ENCODE measurements around the gene GPT2. TPM values are rescaled to one million over a fixed set of nuclear protein-coding genes. Genes with fewer than 3 reads are reported as not detected.

GPT2 gene, protein sequence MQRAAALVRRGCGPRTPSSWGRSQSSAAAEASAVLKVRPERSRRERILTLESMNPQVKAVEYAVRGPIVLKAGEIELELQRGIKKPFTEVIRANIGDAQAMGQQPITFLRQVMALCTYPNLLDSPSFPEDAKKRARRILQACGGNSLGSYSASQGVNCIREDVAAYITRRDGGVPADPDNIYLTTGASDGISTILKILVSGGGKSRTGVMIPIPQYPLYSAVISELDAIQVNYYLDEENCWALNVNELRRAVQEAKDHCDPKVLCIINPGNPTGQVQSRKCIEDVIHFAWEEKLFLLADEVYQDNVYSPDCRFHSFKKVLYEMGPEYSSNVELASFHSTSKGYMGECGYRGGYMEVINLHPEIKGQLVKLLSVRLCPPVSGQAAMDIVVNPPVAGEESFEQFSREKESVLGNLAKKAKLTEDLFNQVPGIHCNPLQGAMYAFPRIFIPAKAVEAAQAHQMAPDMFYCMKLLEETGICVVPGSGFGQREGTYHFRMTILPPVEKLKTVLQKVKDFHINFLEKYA
- total RNA-seq, result 100 to 1,000 TPM in 1 of 4 donors, 10 to 100 TPM in 3; 13.5 to 112 (median 55.7) TPM

DNA sequence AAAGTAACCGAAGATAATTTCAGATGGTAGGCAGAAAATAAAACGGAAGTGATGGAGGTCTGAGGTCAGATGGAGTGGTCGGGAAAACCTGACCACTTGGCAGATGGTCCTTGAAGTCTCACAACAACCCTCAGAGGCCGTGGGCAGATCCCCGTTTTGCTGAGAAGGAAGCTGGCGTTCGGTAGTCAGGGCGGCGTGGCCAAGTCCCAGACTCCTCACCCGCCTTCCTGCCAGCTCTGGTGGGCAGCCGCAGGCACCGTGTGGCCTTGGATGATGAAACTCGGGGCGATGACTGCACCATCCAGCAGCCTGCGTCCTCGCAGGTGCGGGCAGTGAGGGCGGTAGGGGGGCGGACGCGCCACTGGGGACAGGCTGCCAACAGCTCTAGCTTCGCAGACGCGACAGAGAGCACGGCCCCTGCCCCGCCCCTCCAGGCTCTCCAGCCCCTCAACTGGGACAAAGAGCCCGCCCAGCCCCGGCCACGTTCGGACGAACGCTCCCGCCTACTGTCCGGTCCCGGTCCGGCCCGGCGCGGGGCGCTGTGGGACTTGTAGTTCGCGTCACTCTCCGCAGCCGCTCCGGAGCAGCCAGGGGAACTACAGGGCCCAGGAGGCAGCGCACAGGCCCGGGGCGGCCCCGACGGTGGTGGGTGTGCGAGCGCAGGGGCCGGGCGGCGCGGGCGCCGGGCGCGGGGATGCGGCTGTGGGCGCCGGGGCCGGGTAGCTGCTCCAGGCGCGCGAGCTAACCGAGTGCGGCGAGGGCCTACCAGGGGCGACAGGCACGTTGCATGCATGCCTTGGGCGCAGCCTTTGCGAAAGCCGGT lies at the start of gene GPT2:
Gene GPT2 (plus strand): TSS at position 673 of the 823 bp plus-strand sequence. CDS start 354 bp downstream, outside the sequence.
- DNase-seq (peak; percentile 93 to 95), ATAC-seq (peak; percentile 79 to 83)
- H3K4me3 ChIP-seq, result peak within 1 kb of the TSS; percentile 72 to 86 (median 80)
- intact Hi-C loops (cut with DNase I; ENCODE audit: low total_unique reads), result loop anchor here (1.0 kb wide), 1 partner anchor 53 kb away; the partner anchor contains the start of gene C16orf87
- no peaks in the 10 kb centered on the region for H3K9me3 ChIP-seq
- peak within 1 kb of the TSS; percentile 82 to 92 (median 86) for H3K27ac ChIP-seq
- peaks cover 16 to 35% of the 10 kb centered on the region in 2 donors for H3K4me1 ChIP-seq
- TF ChIP-seq, protein P1, sequence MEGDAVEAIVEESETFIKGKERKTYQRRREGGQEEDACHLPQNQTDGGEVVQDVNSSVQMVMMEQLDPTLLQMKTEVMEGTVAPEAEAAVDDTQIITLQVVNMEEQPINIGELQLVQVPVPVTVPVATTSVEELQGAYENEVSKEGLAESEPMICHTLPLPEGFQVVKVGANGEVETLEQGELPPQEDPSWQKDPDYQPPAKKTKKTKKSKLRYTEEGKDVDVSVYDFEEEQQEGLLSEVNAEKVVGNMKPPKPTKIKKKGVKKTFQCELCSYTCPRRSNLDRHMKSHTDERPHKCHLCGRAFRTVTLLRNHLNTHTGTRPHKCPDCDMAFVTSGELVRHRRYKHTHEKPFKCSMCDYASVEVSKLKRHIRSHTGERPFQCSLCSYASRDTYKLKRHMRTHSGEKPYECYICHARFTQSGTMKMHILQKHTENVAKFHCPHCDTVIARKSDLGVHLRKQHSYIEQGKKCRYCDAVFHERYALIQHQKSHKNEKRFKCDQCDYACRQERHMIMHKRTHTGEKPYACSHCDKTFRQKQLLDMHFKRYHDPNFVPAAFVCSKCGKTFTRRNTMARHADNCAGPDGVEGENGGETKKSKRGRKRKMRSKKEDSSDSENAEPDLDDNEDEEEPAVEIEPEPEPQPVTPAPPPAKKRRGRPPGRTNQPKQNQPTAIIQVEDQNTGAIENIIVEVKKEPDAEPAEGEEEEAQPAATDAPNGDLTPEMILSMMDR (IDR thresholded peaks at IDR 0.05 in 4 of 5, conservative IDR thresholded peaks at IDR 0.05 in 1 of 5), result peak in 2 of 5 experiments; percentile 24 to 29
- peak; percentile 81 to 83 for TF ChIP-seq POLR2A (IDR thresholded peaks at IDR 0.05)
- in situ Hi-C loops (cut with MboI; ENCODE audit: low sequenced_read_pairs in 4 of 4), result no loop called here
- no peaks in the 10 kb centered on the region for H3K36me3 ChIP-seq
- no peaks in the 10 kb centered on the region for H3K27me3 ChIP-seq

- intact Hi-C loops (cut with DNase I; ENCODE audit: low total_unique reads), result no loop called here
These were observed 47.3 kb upstream of the GPT2 start for GRCh38 chr16:46836534-46837530.

DNA sequence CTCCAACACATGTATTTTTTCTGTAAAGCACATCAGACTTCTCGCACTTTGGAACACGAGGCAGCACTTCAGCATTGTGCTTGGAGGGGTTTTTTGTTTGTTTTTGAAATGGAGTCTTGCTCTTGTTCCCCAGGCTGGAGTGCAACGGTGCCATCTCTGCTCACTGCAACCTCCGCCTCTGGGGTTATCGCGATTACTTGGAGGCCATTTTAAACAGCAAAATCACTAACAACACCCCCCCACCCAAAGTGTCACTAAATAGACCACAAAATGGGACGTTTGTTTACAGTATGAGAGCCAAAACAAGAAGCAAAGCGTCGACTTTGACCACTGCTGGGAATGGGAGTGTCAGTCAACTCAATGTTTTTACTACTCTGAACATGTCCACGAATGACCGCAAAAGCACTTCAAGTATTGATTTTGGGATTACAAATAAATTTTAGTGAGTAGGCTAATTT lies 44.1 kb upstream of the GPT2 start:
- in situ Hi-C loops (cut with MboI; ENCODE audit: low sequenced_read_pairs in 4 of 4), result no loop called here
- TF ChIP-seq POLR2A (IDR thresholded peaks at IDR 0.05), result no peak
- TF ChIP-seq, protein P1 (IDR thresholded peaks at IDR 0.05 in 4 of 5, conservative IDR thresholded peaks at IDR 0.05 in 1 of 5), result no peak
- no peak for DNase-seq
- Histone ChIP-seq H3K36me3 (no peaks in the 10 kb centered on the region), H3K4me3 (no peak overlapping the region), H3K9me3 (no peaks in the 10 kb centered on the region), H3K4me1 (no peaks in the 10 kb centered on the region), H3K27ac (no peak overlapping the region), H3K27me3 (no peaks in the 10 kb centered on the region)
- no peak for ATAC-seq
- intact Hi-C loops (cut with DNase I; ENCODE audit: low total_unique reads), result no loop called here

More at GRCh38 chr16:46836534-46837530, 47.3 kb upstream of the GPT2 start:
- Histone ChIP-seq H3K36me3 (no peaks in the 10 kb centered on the region), H3K9me3 (no peaks in the 10 kb centered on the region), H3K27me3 (no peaks in the 10 kb centered on the region), H3K4me1 (peaks cover 0 to 2% of the 10 kb centered on the region in 2 donors), H3K4me3 (no peak overlapping the region), H3K27ac (no peak overlapping the region)
- ATAC-seq (no peak), DNase-seq (no peak)
- in situ Hi-C loops (cut with MboI; ENCODE audit: low sequenced_read_pairs in 4 of 4), result no loop called here
- TF ChIP-seq POLR2A (IDR thresholded peaks at IDR 0.05), result no peak
- TF ChIP-seq, protein P1 (IDR thresholded peaks at IDR 0.05 in 4 of 5, conservative IDR thresholded peaks at IDR 0.05 in 1 of 5), result no peak
